WERI-Rb-1 (cell line): ENCODE measurements around the gene TMEM263.

Experiments used
- DNase-seq: peaks from one replicate; pipeline ENCODE4 v3.0.0-alpha.2; 2020
- H3K27ac ChIP-seq: fragments of 250-450 bp; sonication (Bioruptor Pico); 2 replicates; pipeline ENCODE4 v1.5.1; 2020; ENCODE audit warnings: mild to moderate bottlenecking, moderate library complexity
- H3K27me3 ChIP-seq: fragments of 250-450 bp; sonication (Bioruptor Pico); 2 replicates; pipeline ENCODE4 v1.5.1; 2021; ENCODE audit warnings: mild to moderate bottlenecking, low read depth, moderate library complexity; ENCODE audit not compliant: insufficient read depth, severe bottlenecking
- H3K36me3 ChIP-seq: fragments of 250-450 bp; sonication (Bioruptor Pico); 2 replicates; pipeline ENCODE4 v1.5.1; 2020; ENCODE audit warnings: mild to moderate bottlenecking, moderate library complexity
- H3K4me3 ChIP-seq: 2 replicates; pipeline ENCODE4 v1.5.1; 2011; ENCODE audit warnings: low read depth, mild to moderate bottlenecking, control low read depth, low read length
- H3K9me3 ChIP-seq: fragments of 250-450 bp; sonication (Bioruptor Pico); 2 replicates; pipeline ENCODE4 v1.5.1; 2021; ENCODE audit warnings: mild to moderate bottlenecking, moderate library complexity; ENCODE audit not compliant: severe bottlenecking
- TF ChIP-seq, protein P1 (sequence below): IDR thresholded peaks from 2 replicates; pipeline ENCODE4 v1.5.1; 2011; ENCODE audit warnings: low read depth, mild to moderate bottlenecking, control low read depth, inconsistent platforms, low read length

Gene TMEM263

GRCh38 chr12:106934277-106934676 is 21.4 kb upstream of the TMEM263 start:
- TF ChIP-seq, protein P1, sequence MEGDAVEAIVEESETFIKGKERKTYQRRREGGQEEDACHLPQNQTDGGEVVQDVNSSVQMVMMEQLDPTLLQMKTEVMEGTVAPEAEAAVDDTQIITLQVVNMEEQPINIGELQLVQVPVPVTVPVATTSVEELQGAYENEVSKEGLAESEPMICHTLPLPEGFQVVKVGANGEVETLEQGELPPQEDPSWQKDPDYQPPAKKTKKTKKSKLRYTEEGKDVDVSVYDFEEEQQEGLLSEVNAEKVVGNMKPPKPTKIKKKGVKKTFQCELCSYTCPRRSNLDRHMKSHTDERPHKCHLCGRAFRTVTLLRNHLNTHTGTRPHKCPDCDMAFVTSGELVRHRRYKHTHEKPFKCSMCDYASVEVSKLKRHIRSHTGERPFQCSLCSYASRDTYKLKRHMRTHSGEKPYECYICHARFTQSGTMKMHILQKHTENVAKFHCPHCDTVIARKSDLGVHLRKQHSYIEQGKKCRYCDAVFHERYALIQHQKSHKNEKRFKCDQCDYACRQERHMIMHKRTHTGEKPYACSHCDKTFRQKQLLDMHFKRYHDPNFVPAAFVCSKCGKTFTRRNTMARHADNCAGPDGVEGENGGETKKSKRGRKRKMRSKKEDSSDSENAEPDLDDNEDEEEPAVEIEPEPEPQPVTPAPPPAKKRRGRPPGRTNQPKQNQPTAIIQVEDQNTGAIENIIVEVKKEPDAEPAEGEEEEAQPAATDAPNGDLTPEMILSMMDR, result no peak
- no peak for DNase-seq

GRCh38 chr12:106941481-106942156 is 14.1 kb upstream of the TMEM263 start:
- H3K27ac ChIP-seq, result no peak overlapping the region
- H3K9me3 ChIP-seq, result peaks cover 10% of the 10 kb centered on the region
- H3K36me3 ChIP-seq, result no peaks in the 10 kb centered on the region
- TF ChIP-seq, protein P1, result no peak
- H3K4me3 ChIP-seq, result no peak overlapping the region
- no peak for DNase-seq
- no peaks in the 10 kb centered on the region for H3K27me3 ChIP-seq

More at GRCh38 chr12:106934277-106934676, 21.4 kb upstream of the TMEM263 start:
- no peaks in the 10 kb centered on the region for H3K27me3 ChIP-seq
- no peak overlapping the region for H3K27ac ChIP-seq
- no peaks in the 10 kb centered on the region for H3K36me3 ChIP-seq
- H3K9me3 ChIP-seq, result no peaks in the 10 kb centered on the region
- H3K4me3 ChIP-seq, result no peak overlapping the region

GRCh38 chr12:106942775-106943174 is 12.9 kb upstream of the TMEM263 start:
- no peaks in the 10 kb centered on the region for H3K27me3 ChIP-seq
- no peak overlapping the region for H3K27ac ChIP-seq
- no peaks in the 10 kb centered on the region for H3K36me3 ChIP-seq
- peaks cover 10% of the 10 kb centered on the region for H3K9me3 ChIP-seq
- TF ChIP-seq, protein P1, result no peak
- DNase-seq, result no peak
- no peak overlapping the region for H3K4me3 ChIP-seq

- peaks cover 10% of the 10 kb centered on the region for H3K9me3 ChIP-seq
- no peaks in the 10 kb centered on the region for H3K36me3 ChIP-seq
- TF ChIP-seq, protein P1, result no peak
- H3K27ac ChIP-seq, result no peak overlapping the region
- no peak overlapping the region for H3K4me3 ChIP-seq
- no peaks in the 10 kb centered on the region for H3K27me3 ChIP-seq
- DNase-seq, result no peak
Measured at GRCh38 chr12:106945261-106945851, 10.4 kb upstream of the TMEM263 start.

DNA sequence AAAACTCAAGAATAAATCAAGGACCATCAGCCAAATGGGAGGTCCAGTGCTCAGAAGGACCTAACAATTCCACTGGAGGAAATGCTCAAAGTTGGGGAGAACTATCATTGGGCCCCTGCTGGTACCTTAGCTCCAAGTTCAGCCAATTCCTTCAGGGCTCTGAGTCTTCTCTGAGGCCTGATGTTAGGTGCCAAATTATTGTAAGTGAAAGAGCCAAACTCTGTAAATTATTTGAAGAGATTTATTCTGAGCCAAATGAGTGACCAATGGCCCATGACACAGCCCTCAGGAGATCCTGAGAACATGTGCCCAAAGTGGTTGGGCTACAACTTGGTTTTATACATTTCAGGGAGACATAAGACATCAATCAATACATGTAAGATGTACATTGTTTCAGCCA is 8.2 kb upstream of the TMEM263 start:
- Histone ChIP-seq H3K4me3 (no peak overlapping the region), H3K36me3 (no peaks in the 10 kb centered on the region), H3K9me3 (peaks cover 10% of the 10 kb centered on the region), H3K27me3 (no peaks in the 10 kb centered on the region), H3K27ac (no peak overlapping the region)
- no peak for DNase-seq
- TF ChIP-seq, protein P1, result no peak
